A549 (cell line): ENCODE measurements around the gene COPG1. TPM values are rescaled to one million over a fixed set of nuclear protein-coding genes. Genes with fewer than 3 reads are reported as not detected.
A peak's percentile ranks its signal among the peaks of the same experiment; 100 is the strongest.

Experiments used
- ATAC-seq, 2 experiments: fragments of 200-7000 bp in 1 of 2; fragments of >200 bp in 1 of 2; cut with Nextera tagmentation in 1 of 2; cut with Tn5 transposase in 1 of 2; 3 replicates each; pipeline versions ENCODE4 v1.8.0 to v1.9.1; 2018 to 2020; ENCODE audit warnings: mild to moderate bottlenecking in 1 of 2, moderate library complexity in 1 of 2
- CTCF ChIA-PET: fragments of 300-600 bp; sonication (Branson Sonifier 250); formaldehyde crosslinking; extraction: SDS; loops from one replicate; lab custom pipeline; 2021; ENCODE audit warnings: antibody characterized with exemption, inconsistent platforms; lab: Yijun Ruan, JAX
- POLR2A ChIA-PET: fragments of 350-600 bp; formaldehyde crosslinking; extraction: SDS; loops from one replicate; lab custom pipeline; 2021; ENCODE audit warnings: antibody characterized with exemption, inconsistent platforms; lab: Yijun Ruan, JAX
- DNase-seq, 2 experiments: peaks; one replicate each; pipeline versions ENCODE4 v3.0.0 to v3.0.0-alpha.2; 2011 to 2016; ENCODE audit warnings: low read depth in 1 of 2, low spot score in 1 of 2
- FAIRE-seq: peaks from 2 replicates; lab custom pipeline; 2011; peaks lifted over from hg19 to GRCh38; lab: Jason Lieb, UNC
- H3K27ac ChIP-seq, 2 experiments: fragments of >200 bp; sonication (Bioruptor Twin); formaldehyde crosslinking; 3 replicates each; pipeline ENCODE4 v1.5.1; 2016 to 2017
- H3K4me1 ChIP-seq: fragments of >200 bp; sonication (Bioruptor Twin); formaldehyde crosslinking; 3 replicates; pipeline ENCODE4 v1.6.1; 2016
- H3K4me2 ChIP-seq: fragments of >200 bp; sonication (Bioruptor Twin); formaldehyde crosslinking; 3 replicates; pipeline ENCODE4 v1.6.1; 2016
- H3K4me3 ChIP-seq: fragments of >200 bp; sonication (Bioruptor Twin); formaldehyde crosslinking; 3 replicates; pipeline ENCODE4 v1.5.1; 2016
- H3K9me3 ChIP-seq: fragments of >200 bp; sonication (Bioruptor Twin); formaldehyde crosslinking; 3 replicates; pipeline ENCODE4 v1.6.1; 2016
- BHLHE40 ChIP-seq: IDR thresholded peaks from 2 replicates; pipeline ENCODE4 v1.6.1; 2012; ENCODE audit warnings: low read depth, low read length, inconsistent platforms
- CBX8 ChIP-seq: fragments of 200-600 bp; sonication (generic); IDR thresholded peaks from 2 replicates; pipeline ENCODE4 v1.6.1; 2016
- CHD2 ChIP-seq: fragments of 150-350 bp; IDR thresholded peaks from 2 replicates; pipeline ENCODE4 v1.6.1; 2014; ENCODE audit warnings: low read length; ENCODE audit not compliant: partially characterized antibody
- CTCF ChIP-seq: fragments of >200 bp; sonication (Bioruptor Twin); formaldehyde crosslinking; IDR thresholded peaks from 3 replicates; pipeline ENCODE4 v1.5.1; 2016
- FOSL2 ChIP-seq, 2 experiments: fragments of 450-650 bp in 1 of 2; fragments of >200 bp in 1 of 2; sonication (Bioruptor Twin) in 1 of 2; formaldehyde crosslinking; IDR thresholded peaks; 2 replicates each; pipeline versions ENCODE4 v1.5.0 to v1.6.1; 2016 to 2020; ENCODE audit warnings: mild to moderate bottlenecking in 1 of 2, moderate library complexity in 1 of 2
- FOXS1 ChIP-seq: fragments of 250-450 bp; sonication (Bioruptor Pico); IDR thresholded peaks from 2 replicates; pipeline ENCODE4 v1.5.0; 2020; ENCODE audit warnings: mild to moderate bottlenecking, moderate library complexity
- HDAC2 ChIP-seq: fragments of 200-600 bp; sonication (generic); IDR thresholded peaks from 2 replicates; pipeline ENCODE4 v1.6.1; 2016
- HES2 ChIP-seq: fragments of >200 bp; sonication (Bioruptor Twin); formaldehyde crosslinking; IDR thresholded peaks from 2 replicates; pipeline ENCODE4 v1.6.1; 2016
- HMGXB4 ChIP-seq: fragments of 250-450 bp; sonication (Bioruptor Pico); IDR thresholded peaks from 2 replicates; pipeline ENCODE4 v1.5.0; 2021; ENCODE audit warnings: mild to moderate bottlenecking, moderate library complexity, borderline replicate concordance
- HOXA7 ChIP-seq: fragments of 250-450 bp; sonication (Bioruptor Pico); IDR thresholded peaks from 2 replicates; pipeline ENCODE4 v1.5.0; 2020; ENCODE audit warnings: mild to moderate bottlenecking, moderate library complexity
- KDM1A ChIP-seq: fragments of 200-600 bp; sonication (generic); IDR thresholded peaks from 2 replicates; pipeline ENCODE4 v1.6.1; 2016; ENCODE audit warnings: low read depth, mild to moderate bottlenecking
- MYC ChIP-seq: IDR thresholded peaks from 2 replicates; pipeline ENCODE4 v1.6.1; 2012; ENCODE audit warnings: mild to moderate bottlenecking, inconsistent platforms, low read length, improper control_type of control experiment, borderline replicate concordance
- RAD21 ChIP-seq, 2 experiments: fragments of >200 bp in 1 of 2; sonication (Bioruptor Twin) in 1 of 2; formaldehyde crosslinking in 1 of 2; IDR thresholded peaks in 1 of 2; conservative IDR thresholded peaks in 1 of 2; 2 replicates in 1 of 2; 3 replicates in 1 of 2; pipeline ENCODE4 v1.6.1; 2012 to 2018; ENCODE audit warnings: inconsistent platforms in 1 of 2
- SREBF2 ChIP-seq: fragments of 450-650 bp; IDR thresholded peaks from 2 replicates; pipeline ENCODE4 v1.6.1; 2014; ENCODE audit warnings: mild to moderate bottlenecking, moderate library complexity
- TFCP2L1 ChIP-seq: fragments of 250-450 bp; sonication (Bioruptor Pico); IDR thresholded peaks from 2 replicates; pipeline ENCODE4 v1.5.0; 2021; ENCODE audit warnings: mild to moderate bottlenecking
- USF2 ChIP-seq: fragments of 450-650 bp; IDR thresholded peaks from 2 replicates; pipeline ENCODE4 v1.6.1; 2014; ENCODE audit warnings: antibody characterized with exemption
- ZFP36 ChIP-seq: fragments of 450-650 bp; IDR thresholded peaks from 2 replicates; pipeline ENCODE4 v1.6.1; 2014; ENCODE audit warnings: borderline replicate concordance; ENCODE audit not compliant: partially characterized antibody
- ZSCAN20 ChIP-seq: fragments of 250-450 bp; sonication (Bioruptor Pico); IDR thresholded peaks from 2 replicates; pipeline ENCODE4 v1.8.0; 2022; ENCODE audit warnings: mild to moderate bottlenecking, moderate library complexity
- WGBS: methylation state at CpG from one replicate; pipeline ENCODE4 v1.1.6; 2017; ENCODE audit errors: missing lambda C conversion rate; 5-methylcytosine and 5-hydroxymethylcytosine counted together
- polyA plus RNA-seq, 4 experiments: library from polyadenylated mRNA; depleted of rRNA in 3 of 4; stranded (reverse); fragments of >200 nt; fragmentation: RNase III in 1 of 4; extraction: RNeasy Plus Mini Kit Qiagen cat#74134 plus additional on column Dnase treatment in 1 of 4; gene quantifications; 2 replicates in 3 of 4; 3 replicates in 1 of 4; pipeline ENCODE4 v1.2.3, GENCODE V29; 2011 to 2017

COPG1 gene
- polyA plus RNA-seq, 2 of the 4 experiments (the other 2 are of a cell fraction), result 80.6 to 90.2 TPM

GRCh38 chr3:129249284-129250065 is at the start of gene COPG1 (continued):
- TF ChIP-seq ZFP36, result no peak
- no peak for TF ChIP-seq HDAC2
- TF ChIP-seq, all 56 proteins: peak for 7

GRCh38 chr3:129204473-129204872 is 44.9 kb upstream of the COPG1 start:
- 53% methylated on average over 2 of the region's 2 CpGs for WGBS
- no peak overlapping the region for H3K4me2 ChIP-seq
- no peaks in the 10 kb centered on the region for H3K9me3 ChIP-seq
- no peak for TF ChIP-seq BHLHE40
- TF ChIP-seq TFCP2L1 (CRISPR knock-in tag), result no peak
- no peak for TF ChIP-seq RAD21 (conservative IDR thresholded peaks at IDR 0.05 in 1 of 2, IDR thresholded peaks at IDR 0.05 in 1 of 2)
- no peak for TF ChIP-seq HES2
- no peak for TF ChIP-seq CBX8
- DNase-seq (no peak), FAIRE-seq (no peak), ATAC-seq (no peak)
- H3K27ac ChIP-seq, result no peak overlapping the region
- POLR2A ChIA-PET, result no interaction called here
- CTCF ChIA-PET, result interaction anchor here (1.1 to 1.3 kb wide), 3 partner anchors 8 to 41 kb away, joined by 3 to 7 read pairs (median 4); no protein-coding TSS in a partner anchor
- H3K4me3 ChIP-seq, result no peak overlapping the region
- peaks cover 6% of the 10 kb centered on the region; the same call in 2 of the 3 replicates for H3K4me1 ChIP-seq

GRCh38 chr3:129205109-129205832 is 44.1 kb upstream of the COPG1 start:
- H3K4me3 ChIP-seq, result no peak overlapping the region
- ATAC-seq, result peak; percentile 47 to 64; a peak in 4 of 6 replicates
- CTCF ChIA-PET, result interaction anchor here (1.3 kb wide), 1 partner anchor 9 kb away, joined by 4 read pairs; no protein-coding TSS in a partner anchor
- no peak for DNase-seq
- H3K9me3 ChIP-seq, result no peaks in the 10 kb centered on the region
- H3K4me2 ChIP-seq, result no peak overlapping the region
- no peak for FAIRE-seq
- H3K27ac ChIP-seq, result peak overlapping the region in 1 of 2 experiments; percentile 21; a peak in 1 of 6 replicates
- no peak for TF ChIP-seq BHLHE40
- 56% methylated on average over 7 of the region's 8 CpGs for WGBS
- POLR2A ChIA-PET, result no interaction called here
- H3K4me1 ChIP-seq, result peaks cover 6% of the 10 kb centered on the region; the same call in 2 of the 3 replicates

GRCh38 chr3:129207479-129207878 is 41.9 kb upstream of the COPG1 start:
- H3K4me2 ChIP-seq, result no peak overlapping the region
- no peak for FAIRE-seq
- peak overlapping the region in 1 of 2 experiments; percentile 18; a peak in 1 of 6 replicates for H3K27ac ChIP-seq
- no peak for TF ChIP-seq FOXS1 (CRISPR knock-in tag)
- TF ChIP-seq BHLHE40, result no peak
- no peak for TF ChIP-seq SREBF2
- TF ChIP-seq HMGXB4 (CRISPR knock-in tag), result no peak
- no peak for TF ChIP-seq CTCF
- no peak for TF ChIP-seq CHD2
- TF ChIP-seq FOSL2 (IDR thresholded peaks at IDR 0.05), result no peak
- no peak for TF ChIP-seq FOSL2 (CRISPR knock-in tag; IDR thresholded peaks at IDR 0.05)
- no peak for TF ChIP-seq KDM1A
- no peak for TF ChIP-seq ZSCAN20 (CRISPR knock-in tag)
- TF ChIP-seq TFCP2L1 (CRISPR knock-in tag), result no peak
- no peak for TF ChIP-seq HOXA7 (CRISPR knock-in tag)
- TF ChIP-seq USF2, result no peak
- no peak for TF ChIP-seq HDAC2
- TF ChIP-seq MYC, result no peak
- 67% methylated on average over 4 of the region's 4 CpGs for WGBS
- no peak for ATAC-seq
- DNase-seq, result no peak
- peaks cover 22% of the 10 kb centered on the region for H3K4me1 ChIP-seq
- POLR2A ChIA-PET, result interaction anchor here (0.7 kb wide), 1 partner anchor 17 kb away, joined by 3 read pairs; no protein-coding TSS in a partner anchor
- no peaks in the 10 kb centered on the region for H3K9me3 ChIP-seq
- H3K4me3 ChIP-seq, result no peak overlapping the region
- CTCF ChIA-PET, result interaction anchor here (1.4 to 3.4 kb wide), 3 partner anchors 11 to 38 kb away, joined by 3 to 17 read pairs (median 12); no protein-coding TSS in a partner anchor
